PC-9 (cell line): Measurements from ENCODE around the gene GAK. TPM values are rescaled to one million over a fixed set of nuclear protein-coding genes. Genes with fewer than 3 reads are reported as not detected.

Experiments
- BruUV-seq: library from RNA; stranded (reverse); fragments of 400-500 nt; replicated peaks from 2 replicates; lab custom pipeline; 2021; lab: Mats Ljungman, UMichigan
- CTCF ChIA-PET: fragments of 300-600 bp; sonication (Branson Sonifier 250); formaldehyde crosslinking; loops from one replicate; lab custom pipeline; 2022; ENCODE audit warnings: antibody characterized with exemption; lab: Charles Lee
- POLR2A ChIA-PET: fragments of 300-600 bp; sonication (Branson Sonifier 250); formaldehyde crosslinking; loops from one replicate; lab custom pipeline; 2022; ENCODE audit warnings: antibody characterized with exemption; ENCODE audit not compliant: unreplicated experiment; lab: Charles Lee
- DNase-seq, 2 experiments: peaks; one replicate each; pipeline versions ENCODE4 v3.0.0 to v3.0.0-alpha.2; 2015 to 2022; ENCODE audit warnings: mixed read lengths in 1 of 2
- H2AFZ ChIP-seq: fragments of 200-600 bp; sonication (generic); 2 replicates; pipeline ENCODE4 v1.8.1; 2017; ENCODE audit warnings: antibody characterized with exemption
- H3F3A ChIP-seq: fragments of 200-600 bp; sonication (generic); 2 replicates; pipeline ENCODE4 v1.8.1; 2017; ENCODE audit warnings: antibody characterized with exemption, mild to moderate bottlenecking, low read depth; ENCODE audit not compliant: insufficient read depth
- H3K27ac ChIP-seq: fragments of 200-600 bp; sonication (generic); 2 replicates; pipeline ENCODE4 v1.6.1; 2016; ENCODE audit warnings: mixed run types
- H3K27me3 ChIP-seq: fragments of 200-600 bp; sonication (generic); 2 replicates; pipeline ENCODE4 v1.6.1; 2016; ENCODE audit warnings: low read depth, mixed run types; ENCODE audit not compliant: insufficient read depth
- H3K36me3 ChIP-seq: fragments of 200-600 bp; sonication (generic); 2 replicates; pipeline ENCODE4 v1.6.1; 2016; ENCODE audit warnings: low read depth, mixed run types
- H3K4me1 ChIP-seq: fragments of 200-600 bp; sonication (generic); replicated peaks from 2 replicates; pipeline ENCODE4 v1.6.1; 2016; ENCODE audit warnings: mixed run types; ENCODE audit not compliant: insufficient read depth
- H3K4me2 ChIP-seq: fragments of 200-600 bp; sonication (generic); 2 replicates; pipeline ENCODE4 v1.6.1; 2017; ENCODE audit warnings: mixed run types
- H3K4me3 ChIP-seq: fragments of 200-600 bp; sonication (generic); 2 replicates; pipeline ENCODE4 v1.6.1; 2016; ENCODE audit warnings: mixed run types
- H3K79me2 ChIP-seq: fragments of 200-600 bp; sonication (generic); 2 replicates; pipeline ENCODE4 v1.6.1; 2017; ENCODE audit warnings: low read depth, mixed run types
- H3K9me2 ChIP-seq: fragments of 200-600 bp; sonication (generic); 2 replicates; pipeline ENCODE4 v1.8.1; 2017; ENCODE audit warnings: mild to moderate bottlenecking; ENCODE audit not compliant: insufficient read depth
- H3K9me3 ChIP-seq: fragments of 200-600 bp; sonication (generic); 2 replicates; pipeline ENCODE4 v1.8.1; 2016; ENCODE audit warnings: low read depth; ENCODE audit not compliant: insufficient read depth
- H4K20me1 ChIP-seq: fragments of 200-600 bp; sonication (generic); 2 replicates; pipeline ENCODE4 v1.8.1; 2017; ENCODE audit not compliant: insufficient read depth
- EZH2 ChIP-seq: fragments of 200-600 bp; sonication (generic); IDR thresholded peaks from 2 replicates; pipeline ENCODE4 v1.8.0; 2017; ENCODE audit warnings: antibody characterized with exemption, low read depth
- intact Hi-C: fragments of 100-400 bp; cut with micrococcal nuclease; formaldehyde crosslinking; loops from one replicate; pipeline ENCODE4 v1.10.0; 2022; ENCODE audit not compliant: unreplicated experiment
- total RNA-seq: library from RNA; stranded (reverse); gene quantifications from 2 replicates; pipeline ENCODE4 v1.2.3, GENCODE V29; 2021
- TF ChIP-seq, protein P1 (sequence below): fragments of 200-600 bp; sonication (generic); conservative IDR thresholded peaks from 2 replicates; pipeline ENCODE4 v1.6.1; 2017; ENCODE audit warnings: mixed run types, antibody characterized with exemption, mild to moderate bottlenecking, moderate library complexity

Gene GAK
- total RNA-seq, 1 experiment from 2014 or later: 114 TPM

DNA sequence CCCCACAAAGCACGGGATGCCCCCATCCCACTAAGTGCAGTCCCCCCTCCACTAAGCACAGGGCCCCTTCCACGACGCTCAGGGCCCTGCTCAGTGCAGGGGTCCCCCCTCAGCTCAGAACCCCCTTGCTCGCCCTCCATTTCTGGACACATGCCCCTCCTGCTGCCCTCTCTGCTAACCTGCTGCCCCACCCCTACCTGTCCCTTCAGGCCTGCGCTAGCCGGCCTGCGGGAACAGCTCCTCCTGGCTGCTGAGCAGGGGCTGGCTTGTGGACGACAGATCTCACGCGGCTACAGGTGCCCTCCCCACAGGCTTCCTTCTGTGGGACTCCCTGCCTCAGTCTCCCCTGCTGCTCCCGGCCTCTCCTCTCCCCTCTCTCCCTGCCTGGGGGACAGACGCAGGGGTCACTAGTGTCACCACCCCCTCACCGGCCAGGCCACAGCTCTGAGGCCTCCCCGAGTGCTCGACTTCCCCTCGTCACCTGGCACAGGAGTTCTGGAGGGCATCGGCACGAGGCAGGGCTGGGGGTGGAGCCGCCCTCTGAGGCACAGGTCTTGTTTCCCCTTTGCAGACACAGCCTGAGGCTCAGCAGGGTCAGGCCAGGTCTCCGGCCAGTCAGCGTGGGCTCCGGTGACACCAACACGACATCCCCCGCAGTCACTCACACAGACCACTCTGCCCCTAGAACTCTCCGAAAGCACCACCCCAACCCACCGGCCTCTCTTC lies 21.6 kb downstream of the GAK start:
- BruUV-seq: no TSS peak
- Histone ChIP-seq H3K4me1 (no peaks in the 10 kb centered on the region), H3K36me3 (0 out of 2 replicates have a peak, but pooled peaks cover 4% of the 10 kb centered on the region), H2AFZ (no peak overlapping the region), H3F3A (peaks cover 8% of the 10 kb centered on the region), H3K9me3 (no peaks in the 10 kb centered on the region), H3K27ac (no peak overlapping the region), H4K20me1 (peaks cover 22% of the 10 kb centered on the region), H3K9me2 (no peaks in the 10 kb centered on the region), H3K27me3 (no peaks in the 10 kb centered on the region), H3K79me2 (peaks cover 7% of the 10 kb centered on the region; the same call in 1 of the 2 replicates), H3K4me3 (no peak overlapping the region), H3K4me2 (no peak overlapping the region)
- DNase-seq: no peak
- no peak for TF ChIP-seq EZH2
- TF ChIP-seq, protein P1, sequence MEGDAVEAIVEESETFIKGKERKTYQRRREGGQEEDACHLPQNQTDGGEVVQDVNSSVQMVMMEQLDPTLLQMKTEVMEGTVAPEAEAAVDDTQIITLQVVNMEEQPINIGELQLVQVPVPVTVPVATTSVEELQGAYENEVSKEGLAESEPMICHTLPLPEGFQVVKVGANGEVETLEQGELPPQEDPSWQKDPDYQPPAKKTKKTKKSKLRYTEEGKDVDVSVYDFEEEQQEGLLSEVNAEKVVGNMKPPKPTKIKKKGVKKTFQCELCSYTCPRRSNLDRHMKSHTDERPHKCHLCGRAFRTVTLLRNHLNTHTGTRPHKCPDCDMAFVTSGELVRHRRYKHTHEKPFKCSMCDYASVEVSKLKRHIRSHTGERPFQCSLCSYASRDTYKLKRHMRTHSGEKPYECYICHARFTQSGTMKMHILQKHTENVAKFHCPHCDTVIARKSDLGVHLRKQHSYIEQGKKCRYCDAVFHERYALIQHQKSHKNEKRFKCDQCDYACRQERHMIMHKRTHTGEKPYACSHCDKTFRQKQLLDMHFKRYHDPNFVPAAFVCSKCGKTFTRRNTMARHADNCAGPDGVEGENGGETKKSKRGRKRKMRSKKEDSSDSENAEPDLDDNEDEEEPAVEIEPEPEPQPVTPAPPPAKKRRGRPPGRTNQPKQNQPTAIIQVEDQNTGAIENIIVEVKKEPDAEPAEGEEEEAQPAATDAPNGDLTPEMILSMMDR: no peak
- intact Hi-C loops: no loop called here
- ChIA-PET POLR2A (no interaction called here), CTCF (no interaction called here)

- H3K4me1 ChIP-seq: no peaks in the 10 kb centered on the region
- peaks cover 8% of the 10 kb centered on the region for H3F3A ChIP-seq
- 0 out of 2 replicates have a peak, but pooled peaks cover 4% of the 10 kb centered on the region for H3K36me3 ChIP-seq
- CTCF ChIA-PET: no interaction called here
- no peaks in the 10 kb centered on the region for H3K9me2 ChIP-seq
- no peak for TF ChIP-seq EZH2
- TF ChIP-seq, protein P1: no peak
- H3K4me3 ChIP-seq: no peak overlapping the region
- H4K20me1 ChIP-seq: peaks cover 19% of the 10 kb centered on the region
- no peak overlapping the region for H3K27ac ChIP-seq
- DNase-seq: no peak
- intact Hi-C loops: no loop called here
- no peak overlapping the region for H3K4me2 ChIP-seq
- no peak overlapping the region for H2AFZ ChIP-seq
- no peaks in the 10 kb centered on the region for H3K27me3 ChIP-seq
- H3K9me3 ChIP-seq: no peaks in the 10 kb centered on the region
- no peaks in the 10 kb centered on the region; the same call in 1 of the 2 replicates for H3K79me2 ChIP-seq
- no TSS peak for BruUV-seq
- POLR2A ChIA-PET: no interaction called here
These were observed 22.3 kb downstream of the GAK start for GRCh38 chr4:909821-910220.

DNA sequence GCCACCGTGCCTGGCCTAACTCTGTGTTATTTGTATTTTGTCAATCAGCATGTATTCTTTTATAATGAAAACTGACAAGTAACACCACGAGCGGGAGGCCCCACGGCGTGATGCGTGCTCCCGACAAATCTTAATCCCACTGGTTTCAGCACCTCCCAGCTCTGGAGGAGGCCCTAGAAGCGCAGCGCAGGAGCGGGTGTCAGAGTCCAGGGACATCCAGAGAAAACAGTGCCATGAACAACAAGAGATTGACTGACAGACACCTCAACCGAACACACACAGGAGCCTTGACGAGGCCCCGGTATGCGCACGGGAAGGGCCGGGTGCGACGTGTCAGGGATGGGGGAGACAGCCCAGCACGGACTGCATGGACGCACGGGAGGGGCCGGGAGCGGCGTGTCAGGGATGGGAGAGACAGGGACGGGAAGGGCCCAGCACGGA lies 23.0 kb downstream of the GAK start:
- H3K79me2 ChIP-seq: no peaks in the 10 kb centered on the region
- 0 out of 2 replicates have a peak, but pooled peaks cover 4% of the 10 kb centered on the region for H3K36me3 ChIP-seq
- H3F3A ChIP-seq: peaks cover 8% of the 10 kb centered on the region
- intact Hi-C loops: no loop called here
- no peak overlapping the region for H3K27ac ChIP-seq
- H2AFZ ChIP-seq: no peak overlapping the region
- no TSS peak for BruUV-seq
- H3K4me2 ChIP-seq: no peak overlapping the region
- ChIA-PET CTCF (no interaction called here), POLR2A (no interaction called here)
- H3K4me1 ChIP-seq: no peaks in the 10 kb centered on the region
- no peaks in the 10 kb centered on the region for H3K27me3 ChIP-seq
- DNase-seq: no peak
- H3K4me3 ChIP-seq: no peak overlapping the region
- H3K9me3 ChIP-seq: no peaks in the 10 kb centered on the region
- H4K20me1 ChIP-seq: peaks cover 21% of the 10 kb centered on the region
- H3K9me2 ChIP-seq: no peaks in the 10 kb centered on the region
- TF ChIP-seq EZH2: no peak
- TF ChIP-seq, protein P1: no peak
